T-helper 2 cell treated with Interferon-gamma antibody and Interleukin-4, amounts not matched to agents 5 μg/mL and 100 μg/mL, for 36 hours (primary cell): Measurements from ENCODE around the gene SMYD3.

Experiments
- DNase-seq: peaks from one replicate; pipeline ENCODE4 v3.0.0; 2021; ENCODE audit warnings: low spot score
- H3K27ac Mint-ChIP-seq: one replicate; pipeline ENCODE4 v1.8.0; 2021; ENCODE audit warnings: mild to moderate bottlenecking, mixed read lengths
- H3K27me3 Mint-ChIP-seq: one replicate; pipeline ENCODE4 v1.8.0; 2021; ENCODE audit warnings: low read depth, mixed read lengths
- H3K36me3 Mint-ChIP-seq: one replicate; pipeline ENCODE4 v1.8.0; 2021; ENCODE audit warnings: low read depth, mixed read lengths
- H3K4me1 Mint-ChIP-seq: one replicate; pipeline ENCODE4 v1.8.0; 2021; ENCODE audit warnings: low read depth, mixed read lengths
- H3K4me3 Mint-ChIP-seq: one replicate; pipeline ENCODE4 v1.8.0; 2022; ENCODE audit warnings: mild to moderate bottlenecking, moderate library complexity, mixed read lengths
- H3K9me3 Mint-ChIP-seq: one replicate; pipeline ENCODE4 v1.8.0; 2021; ENCODE audit warnings: mixed read lengths

The SMYD3 gene

DNA sequence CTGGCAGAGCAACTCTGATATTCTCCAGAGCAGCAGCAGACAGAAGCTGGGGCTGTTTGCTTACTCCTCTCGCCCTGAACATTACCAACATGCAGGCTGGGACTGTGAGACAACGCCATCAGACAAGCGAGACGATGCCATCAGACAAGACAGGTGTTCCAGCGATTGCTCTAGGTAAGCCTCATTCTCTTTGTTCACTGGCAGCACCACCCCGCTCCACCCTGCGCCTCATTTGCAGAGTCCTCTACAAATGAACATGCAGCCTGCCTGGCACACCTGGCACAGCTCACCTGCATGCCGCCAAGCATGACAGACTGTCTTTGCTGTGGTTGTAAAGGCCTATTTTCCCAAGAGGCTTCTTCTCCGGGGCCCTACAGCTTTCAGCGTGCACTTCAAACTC is 346.2 kb downstream of the SMYD3 start:
- Mint-ChIP-seq H3K4me3 (no peak overlapping the region), H3K27me3 (no peaks in the 10 kb centered on the region), H3K27ac (no peak overlapping the region), H3K36me3 (no peaks in the 10 kb centered on the region), H3K4me1 (peaks cover 4% of the 10 kb centered on the region), H3K9me3 (no peaks in the 10 kb centered on the region)
- no peak for DNase-seq

DNA sequence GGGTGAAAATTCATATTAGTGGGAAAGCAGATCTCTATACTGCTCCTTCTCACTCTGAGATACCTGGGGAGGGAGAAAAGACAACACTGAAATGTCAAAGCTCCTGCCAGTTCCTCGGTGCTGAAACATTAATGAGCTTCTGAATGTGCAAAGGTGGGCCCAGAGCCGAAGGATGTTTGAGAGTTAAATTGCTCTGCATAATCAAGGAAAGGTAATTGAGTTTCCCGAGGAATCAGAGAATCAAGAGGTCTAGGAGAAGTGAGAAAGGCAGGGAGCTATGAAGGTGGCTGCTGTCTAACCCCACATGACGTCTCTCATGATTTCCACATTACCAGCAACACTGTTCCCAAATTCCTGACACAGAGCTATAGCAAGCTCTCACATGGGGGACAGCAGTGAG is 346.7 kb downstream of the SMYD3 start:
- Mint-ChIP-seq H3K36me3 (no peaks in the 10 kb centered on the region), H3K4me3 (no peak overlapping the region), H3K27me3 (no peaks in the 10 kb centered on the region), H3K27ac (no peak overlapping the region), H3K9me3 (no peaks in the 10 kb centered on the region), H3K4me1 (peaks cover 4% of the 10 kb centered on the region)
- no peak for DNase-seq

DNA sequence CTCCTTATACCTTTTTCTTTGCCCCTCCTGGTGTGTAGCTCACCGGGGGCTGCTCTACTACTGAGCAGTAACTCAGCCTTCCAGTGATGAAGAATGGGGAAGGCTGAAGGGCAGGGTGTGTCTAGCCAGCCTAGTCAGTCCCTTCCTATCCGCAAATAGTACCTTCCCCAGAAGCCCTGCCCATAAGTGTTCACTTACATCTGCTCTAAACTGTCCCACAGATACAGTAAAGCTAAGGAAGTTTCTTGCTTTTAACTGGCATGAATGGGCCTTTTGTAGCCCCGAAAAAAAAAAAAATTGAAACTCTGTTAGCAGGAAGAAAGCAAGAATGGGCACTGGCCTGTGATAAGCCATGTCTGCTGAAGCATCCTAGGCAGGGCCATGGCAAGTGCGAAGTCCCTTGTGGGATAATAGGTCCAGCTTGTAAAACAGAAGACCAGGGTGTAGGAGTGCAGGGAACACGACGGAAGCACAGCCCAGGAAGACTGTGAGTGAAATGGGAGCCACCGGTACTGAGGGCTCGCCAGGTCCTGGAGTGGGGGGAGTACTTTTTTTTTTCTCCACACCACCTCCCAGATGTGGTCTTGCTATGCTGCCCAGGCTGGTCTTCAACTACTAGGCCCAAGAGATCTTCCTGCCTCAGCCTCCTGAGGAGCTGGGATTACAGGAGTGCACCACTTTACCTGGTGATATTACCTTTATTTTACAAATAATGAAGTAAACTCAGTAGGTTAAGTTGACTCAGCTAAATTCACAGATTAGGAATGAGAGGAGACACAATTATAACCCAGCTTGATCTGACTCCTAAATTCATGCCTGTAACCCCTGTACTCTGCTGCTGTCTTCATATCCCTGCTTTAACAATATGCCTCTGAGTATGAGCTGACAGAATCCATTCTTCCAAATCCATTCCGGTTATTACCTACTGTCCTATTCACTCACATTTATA is 347.5 kb downstream of the SMYD3 start:
- Mint-ChIP-seq H3K4me1 (no peaks in the 10 kb centered on the region), H3K4me3 (no peak overlapping the region), H3K36me3 (no peaks in the 10 kb centered on the region), H3K27me3 (no peaks in the 10 kb centered on the region), H3K27ac (no peak overlapping the region), H3K9me3 (no peaks in the 10 kb centered on the region)
- DNase-seq, result no peak

- Mint-ChIP-seq H3K27me3 (no peaks in the 10 kb centered on the region), H3K9me3 (no peaks in the 10 kb centered on the region), H3K4me3 (no peak overlapping the region), H3K27ac (no peak overlapping the region), H3K36me3 (no peaks in the 10 kb centered on the region), H3K4me1 (no peaks in the 10 kb centered on the region)
- no peak for DNase-seq
Measured at GRCh38 chr1:246158131-246158530, 348.9 kb downstream of the SMYD3 start.

DNA sequence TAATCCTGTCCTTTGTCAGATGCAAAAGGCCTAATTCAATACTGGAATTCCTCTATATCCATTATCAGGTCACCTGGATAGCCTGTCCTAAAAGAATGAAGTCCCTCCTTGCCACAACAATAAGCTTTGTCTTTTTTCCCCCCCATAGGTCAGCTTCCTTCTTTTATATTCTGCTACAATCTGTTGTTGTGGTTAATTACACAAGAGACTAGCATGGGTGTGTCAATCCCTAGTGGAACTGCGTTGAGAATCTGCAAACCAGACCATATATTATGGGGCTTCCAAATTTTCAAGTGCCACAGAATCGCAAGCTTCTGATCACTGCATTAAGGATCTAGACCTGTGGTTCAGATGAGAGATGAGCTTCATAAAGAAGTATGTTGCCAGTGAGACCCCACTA is 349.6 kb downstream of the SMYD3 start:
- no peak overlapping the region for H3K27ac Mint-ChIP-seq
- H3K4me3 Mint-ChIP-seq, result no peak overlapping the region
- H3K4me1 Mint-ChIP-seq, result no peaks in the 10 kb centered on the region
- H3K9me3 Mint-ChIP-seq, result no peaks in the 10 kb centered on the region
- DNase-seq, result no peak
- H3K27me3 Mint-ChIP-seq, result no peaks in the 10 kb centered on the region
- H3K36me3 Mint-ChIP-seq, result no peaks in the 10 kb centered on the region

GRCh38 chr1:246156847-246157246 is 350.2 kb downstream of the SMYD3 start:
- Mint-ChIP-seq H3K9me3 (no peaks in the 10 kb centered on the region), H3K27ac (no peak overlapping the region), H3K36me3 (no peaks in the 10 kb centered on the region), H3K27me3 (no peaks in the 10 kb centered on the region), H3K4me3 (no peak overlapping the region), H3K4me1 (no peaks in the 10 kb centered on the region)
- DNase-seq, result no peak

- Mint-ChIP-seq H3K4me1 (no peaks in the 10 kb centered on the region), H3K27ac (no peak overlapping the region), H3K36me3 (no peaks in the 10 kb centered on the region), H3K4me3 (no peak overlapping the region), H3K27me3 (no peaks in the 10 kb centered on the region), H3K9me3 (no peaks in the 10 kb centered on the region)
- DNase-seq, result no peak
Measured at GRCh38 chr1:246155923-246156322, 351.2 kb downstream of the SMYD3 start.

GRCh38 chr1:246153796-246154212 is 353.3 kb downstream of the SMYD3 start:
- peaks cover 3% of the 10 kb centered on the region for H3K9me3 Mint-ChIP-seq
- H3K27me3 Mint-ChIP-seq, result no peaks in the 10 kb centered on the region
- no peak for DNase-seq
- H3K4me3 Mint-ChIP-seq, result no peak overlapping the region
- no peaks in the 10 kb centered on the region for H3K36me3 Mint-ChIP-seq
- H3K27ac Mint-ChIP-seq, result no peak overlapping the region
- H3K4me1 Mint-ChIP-seq, result no peaks in the 10 kb centered on the region

DNA sequence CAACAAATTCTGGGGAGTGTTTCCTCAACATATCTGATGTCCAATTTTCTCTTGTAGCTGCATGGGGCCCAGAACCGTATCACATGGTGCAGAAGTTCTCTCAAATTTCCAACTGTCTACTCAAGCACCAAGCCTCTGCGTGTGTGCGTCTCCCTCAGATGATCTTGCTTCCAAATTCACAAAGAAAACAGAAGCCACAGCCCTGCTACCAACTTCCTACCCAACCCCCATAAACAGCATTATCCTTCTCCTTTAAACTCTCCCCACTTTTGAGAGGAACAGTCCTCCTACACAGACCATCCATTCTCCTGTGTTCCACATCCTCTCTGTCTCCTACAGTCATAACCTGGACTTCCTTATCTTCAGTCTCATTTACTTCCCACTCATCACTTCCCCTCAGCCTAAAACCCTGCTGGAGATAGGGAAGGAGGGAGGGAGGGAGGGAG is 354.1 kb downstream of the SMYD3 start:
- H3K27me3 Mint-ChIP-seq, result no peaks in the 10 kb centered on the region
- H3K9me3 Mint-ChIP-seq, result peaks cover 4% of the 10 kb centered on the region
- no peak overlapping the region for H3K4me3 Mint-ChIP-seq
- no peaks in the 10 kb centered on the region for H3K4me1 Mint-ChIP-seq
- H3K27ac Mint-ChIP-seq, result no peak overlapping the region
- DNase-seq, result no peak
- H3K36me3 Mint-ChIP-seq, result no peaks in the 10 kb centered on the region

GRCh38 chr1:246151796-246152434 is 355.2 kb downstream of the SMYD3 start:
- Mint-ChIP-seq H3K9me3 (peaks cover 4% of the 10 kb centered on the region), H3K4me1 (no peaks in the 10 kb centered on the region), H3K36me3 (no peaks in the 10 kb centered on the region), H3K4me3 (no peak overlapping the region), H3K27ac (no peak overlapping the region), H3K27me3 (no peaks in the 10 kb centered on the region)
- DNase-seq, result no peak

DNA sequence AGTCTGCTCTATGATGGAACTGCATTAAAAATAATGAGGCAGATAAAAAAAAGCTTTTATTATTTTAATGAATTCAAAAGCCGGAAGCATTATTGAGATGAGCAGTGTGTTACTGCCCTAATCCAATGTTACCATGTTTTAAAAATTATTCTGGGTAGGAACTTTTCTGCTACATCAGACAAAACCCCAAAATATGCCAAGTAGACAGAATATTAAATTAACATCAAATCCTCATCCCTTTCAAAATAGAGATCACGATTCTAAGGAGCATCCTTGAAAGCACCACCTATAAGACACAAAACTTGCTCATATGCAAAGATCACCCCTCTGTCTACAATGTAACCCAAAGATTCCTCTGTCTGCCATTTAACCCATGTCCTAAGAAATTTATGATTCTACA is 357.5 kb downstream of the SMYD3 start:
- Mint-ChIP-seq H3K27ac (no peak overlapping the region), H3K9me3 (peaks cover 4% of the 10 kb centered on the region), H3K27me3 (no peaks in the 10 kb centered on the region), H3K36me3 (no peaks in the 10 kb centered on the region), H3K4me3 (no peak overlapping the region), H3K4me1 (no peaks in the 10 kb centered on the region)
- no peak for DNase-seq

DNA sequence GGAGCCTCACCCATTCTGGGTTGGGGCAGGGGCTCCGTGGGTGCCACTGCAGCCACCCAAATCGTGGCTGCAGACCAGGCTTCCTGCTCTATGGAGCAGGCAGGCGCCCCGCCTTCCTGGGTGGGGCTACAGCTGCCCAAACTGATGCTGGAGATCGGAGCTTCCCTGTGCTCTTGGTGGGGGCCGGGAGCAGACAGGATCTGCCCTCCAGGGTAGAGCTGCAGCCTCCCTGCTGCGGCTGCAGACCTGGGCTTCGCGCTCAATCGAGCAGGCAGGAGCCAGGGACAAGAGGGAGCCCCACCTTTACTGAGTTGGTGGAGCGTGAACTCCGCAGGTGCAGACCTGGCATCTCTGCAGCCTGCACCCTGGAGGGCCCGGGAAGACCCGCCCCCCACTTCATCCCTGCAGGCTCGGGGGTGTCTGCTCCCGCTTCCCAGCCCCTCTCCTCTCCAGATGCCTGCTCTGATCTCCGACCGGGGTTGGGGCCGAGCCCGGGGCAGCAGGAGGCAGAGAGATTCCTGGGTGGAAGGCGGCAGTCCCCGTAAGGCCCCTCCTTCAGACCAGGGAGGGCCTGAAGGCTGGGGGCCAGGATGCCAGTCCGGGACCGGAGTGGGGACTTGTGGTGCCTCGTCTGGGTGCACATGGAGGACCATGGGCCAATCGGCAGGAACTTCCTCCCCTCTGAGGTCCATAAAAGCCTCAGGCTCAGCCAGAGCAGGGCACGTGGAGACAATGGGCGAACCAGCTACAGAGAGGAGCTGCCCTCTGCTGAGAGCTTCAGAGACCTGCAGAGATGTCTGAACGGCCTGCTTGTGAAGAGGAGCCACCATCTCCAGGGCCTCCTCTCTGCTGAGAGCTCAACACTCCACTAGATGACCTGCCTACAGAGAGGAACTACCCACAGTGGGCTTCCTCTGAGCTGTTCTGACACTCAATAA is 359.3 kb downstream of the SMYD3 start:
- DNase-seq, result no peak
- H3K9me3 Mint-ChIP-seq, result peaks cover 4% of the 10 kb centered on the region
- H3K27me3 Mint-ChIP-seq, result no peaks in the 10 kb centered on the region
- H3K4me1 Mint-ChIP-seq, result no peaks in the 10 kb centered on the region
- no peak overlapping the region for H3K4me3 Mint-ChIP-seq
- no peaks in the 10 kb centered on the region for H3K36me3 Mint-ChIP-seq
- no peak overlapping the region for H3K27ac Mint-ChIP-seq

GRCh38 chr1:246146804-246147523 is 360.1 kb downstream of the SMYD3 start:
- DNase-seq, result no peak
- Mint-ChIP-seq H3K36me3 (no peaks in the 10 kb centered on the region), H3K27ac (no peak overlapping the region)

More at GRCh38 chr1:246146804-246147523, 360.1 kb downstream of the SMYD3 start:
- H3K9me3 Mint-ChIP-seq, result peaks cover 4% of the 10 kb centered on the region
- H3K4me1 Mint-ChIP-seq, result no peaks in the 10 kb centered on the region
- no peaks in the 10 kb centered on the region for H3K27me3 Mint-ChIP-seq
- no peak overlapping the region for H3K4me3 Mint-ChIP-seq
